Activated CD8-positive, alpha-beta memory T cell treated with anti-CD3 and anti-CD28 coated beads, Interleukin-2, amount 50 U/mL, for 48 hours (primary cell): ENCODE data around the gene PNPLA3.

Source experiments
- DNase-seq: peaks from one replicate; pipeline ENCODE4 v3.0.0-alpha.2; 2020

PNPLA3 gene

GRCh38 chr22:43994416-43994815 is 70.8 kb downstream of the PNPLA3 start:
- no peak for DNase-seq

GRCh38 chr22:43995057-43995685 is 71.6 kb downstream of the PNPLA3 start:
- DNase-seq: no peak

GRCh38 chr22:43995798-43996169 is 72.2 kb downstream of the PNPLA3 start:
- DNase-seq: no peak

GRCh38 chr22:43996170-43996980 is 72.8 kb downstream of the PNPLA3 start:
- DNase-seq: peak; percentile 84

GRCh38 chr22:43996981-43997265 is 73.3 kb downstream of the PNPLA3 start:
- DNase-seq: no peak
